ENCODE data around the gene OR2J3.
"Not testable (repeated sequence)": the region's sequence is repeated elsewhere in the genome, so short reads cannot be mapped to it uniquely, and the experiment has no call there.

OR2J3 gene

GRCh38 chr6:29087213-29087612 lies 20.6 kb upstream of the OR2J3 start, which contains the start of gene OR2B3:
TSS of gene OR2B3 (minus strand) at chr6:29087313. CDS start at chr6:29087248, 65 bp downstream.
- no peak for TF ChIP-seq CTCF (IDR thresholded peaks at IDR 0.05)
- Histone ChIP-seq H3K4me1 (ENCODE audit: control insufficient read depth in 1 of 2, insufficient read depth in 1 of 2, low read depth in 1 of 2, low read length in 1 of 2) (no peaks in the 10 kb centered on the region), H3K9me3 (no peaks in the 10 kb centered on the region), H3K36me3 (no peaks in the 10 kb centered on the region), H3K27me3 (no peaks in the 10 kb centered on the region), H3K27ac (no peak within 1 kb of the TSS), H3K4me3 (ENCODE audit: low read depth in 1 of 2, low read length in 1 of 2) (no peak within 1 kb of the TSS)

GRCh38 chr6:29092957-29093356 lies 14.9 kb upstream of the OR2J3 start:
- no peak for TF ChIP-seq CTCF (IDR thresholded peaks at IDR 0.05)
- Histone ChIP-seq H3K36me3 (no peaks in the 10 kb centered on the region), H3K4me3 (ENCODE audit: low read depth in 1 of 2, low read length in 1 of 2) (no peak overlapping the region), H3K27me3 (no peaks in the 10 kb centered on the region), H3K9me3 (no peaks in the 10 kb centered on the region), H3K4me1 (ENCODE audit: control insufficient read depth in 1 of 2, insufficient read depth in 1 of 2, low read depth in 1 of 2, low read length in 1 of 2) (no peaks in the 10 kb centered on the region), H3K27ac (no peak overlapping the region)

GRCh38 chr6:29097803-29098202 lies 10.1 kb upstream of the OR2J3 start:
- Histone ChIP-seq H3K4me3 (ENCODE audit: low read depth in 1 of 2, low read length in 1 of 2) (no peak overlapping the region), H3K27ac (no peak overlapping the region), H3K4me1 (ENCODE audit: control insufficient read depth in 1 of 2, insufficient read depth in 1 of 2, low read depth in 1 of 2, low read length in 1 of 2) (no peaks in the 10 kb centered on the region), H3K36me3 (no peaks in the 10 kb centered on the region), H3K27me3 (no peaks in the 10 kb centered on the region), H3K9me3 (no peaks in the 10 kb centered on the region)
- TF ChIP-seq CTCF (IDR thresholded peaks at IDR 0.05), result no peak

GRCh38 chr6:29099190-29099589 lies 8.7 kb upstream of the OR2J3 start, which contains the start of gene OR2J1:
TSS of gene OR2J1 (plus strand) at chr6:29099490. CDS start at chr6:29100943, 1,453 bp downstream.
- Histone ChIP-seq H3K36me3 (no peaks in the 10 kb centered on the region), H3K4me3 (ENCODE audit: low read depth in 1 of 2, low read length in 1 of 2) (no peak within 1 kb of the TSS), H3K4me1 (ENCODE audit: control insufficient read depth in 1 of 2, insufficient read depth in 1 of 2, low read depth in 1 of 2, low read length in 1 of 2) (no peaks in the 10 kb centered on the region), H3K9me3 (no peaks in the 10 kb centered on the region), H3K27ac (no peak within 1 kb of the TSS), H3K27me3 (no peaks in the 10 kb centered on the region)
- no peak for TF ChIP-seq CTCF (IDR thresholded peaks at IDR 0.05)

GRCh38 chr6:29112135-29112534 lies 4.3 kb downstream of the OR2J3 start:
- no peak overlapping the region for H3K27ac ChIP-seq
- no peak overlapping the region for H3K4me3 ChIP-seq (ENCODE audit: low read depth in 1 of 2, low read length in 1 of 2)
- H3K27me3 ChIP-seq, result no peaks in the 10 kb centered on the region
- no peak for TF ChIP-seq CTCF (IDR thresholded peaks at IDR 0.05)
- no peaks in the 10 kb centered on the region for H3K36me3 ChIP-seq
- H3K4me1 ChIP-seq (ENCODE audit: control insufficient read depth in 1 of 2, insufficient read depth in 1 of 2, low read depth in 1 of 2, low read length in 1 of 2), result no peaks in the 10 kb centered on the region
- no peaks in the 10 kb centered on the region for H3K9me3 ChIP-seq

- H3K9me3 ChIP-seq; H3K4me3 ChIP-seq (ENCODE audit: low read depth in 1 of 2, low read length in 1 of 2); H3K27me3 ChIP-seq; H3K27ac ChIP-seq; H3K4me1 ChIP-seq (ENCODE audit: control insufficient read depth in 1 of 2, insufficient read depth in 1 of 2, low read depth in 1 of 2, low read length in 1 of 2); H3K36me3 ChIP-seq: not testable (repeated sequence)
These were observed 7.1 kb downstream of the OR2J3 start for GRCh38 chr6:29114964-29115363.
